B cell (primary cell): ENCODE results near the gene RFC2. TPM values are rescaled to one million over a fixed set of nuclear protein-coding genes. Genes with fewer than 3 reads are reported as not detected.

Experiments used
- ATAC-seq: fragments of 200-7000 bp; cut with Tn5 transposase; one replicate; pipeline ENCODE4 v1.10.0; 2021; ENCODE audit warnings: low read depth, mild to moderate bottlenecking, moderate number of reproducible peaks, moderate library complexity
- CTCF ChIA-PET: fragments of 350-600 bp; sonication (Branson Sonifier 250); formaldehyde crosslinking; loops from one replicate; lab custom pipeline; 2021; ENCODE audit warnings: antibody characterized with exemption, inconsistent platforms; lab: Charles Lee
- POLR2A ChIA-PET: fragments of 350-600 bp; sonication (Branson Sonifier 250); formaldehyde crosslinking; loops from one replicate; lab custom pipeline; 2021; ENCODE audit warnings: antibody characterized with exemption; lab: Charles Lee
- DNase-seq: peaks from one replicate; pipeline ENCODE4 v3.0.0; 2013
- H2AFZ ChIP-seq: 2 replicates; pipeline ENCODE4 v1.6.1; 2012; ENCODE audit warnings: mild to moderate bottlenecking, low read depth, low read length; ENCODE audit not compliant: insufficient read depth, poor library complexity, severe bottlenecking
- H3K27ac ChIP-seq, 2 donors: 1 replicate in 1 of 2; 2 replicates in 1 of 2; pipeline ENCODE4 v1.5.1; 2012 to 2013; ENCODE audit warnings: low read length in 2 of 2, mild to moderate bottlenecking in 2 of 2, moderate library complexity in 1 of 2
- H3K27me3 ChIP-seq, 4 experiments: fragments of 200-600 bp in 1 of 4; sonication (generic) in 1 of 4; replicated peaks in 1 of 4; 1 replicate in 2 of 4; 2 replicates in 2 of 4; pipeline versions ENCODE4 v1.6.1 to v1.7.0; 2013 to 2016; ENCODE audit warnings: low read length in 3 of 4, mild to moderate bottlenecking in 2 of 4, mixed read lengths in 1 of 4, moderate library complexity in 1 of 4; ENCODE audit not compliant: insufficient read depth in 4 of 4, control insufficient read depth in 3 of 4; ENCODE audit errors: control extremely low read depth in 1 of 4
- H3K36me3 ChIP-seq, 2 experiments: replicated peaks in 1 of 2; 1 replicate in 1 of 2; 2 replicates in 1 of 2; pipeline versions ENCODE4 v1.6.1 to v1.7.1; 2013; ENCODE audit warnings: low read length in 1 of 2; ENCODE audit not compliant: insufficient read depth in 2 of 2, control insufficient read depth in 1 of 2; ENCODE audit errors: control extremely low read depth in 1 of 2, extremely low read depth in 1 of 2
- H3K4me1 ChIP-seq, 2 donors: fragments of 200-600 bp in 1 of 2; sonication (generic) in 1 of 2; 1 replicate in 1 of 2; 2 replicates in 1 of 2; pipeline versions ENCODE4 v1.5.1 to v1.6.1; 2013 to 2017; ENCODE audit warnings: low read length in 2 of 2; ENCODE audit not compliant: control insufficient read depth in 2 of 2, insufficient read depth in 2 of 2
- H3K4me2 ChIP-seq: replicated peaks from 2 replicates; pipeline ENCODE3; 2012; ENCODE audit warnings: mild to moderate bottlenecking, low read depth, low read length; ENCODE audit not compliant: poor library complexity, severe bottlenecking
- H3K4me3 ChIP-seq, 5 experiments: fragments of 200-600 bp in 1 of 5; sonication (generic) in 1 of 5; 1 replicate in 3 of 5; 2 replicates in 2 of 5; pipeline versions ENCODE4 v1.5.1 to v1.7.0; 2011 to 2016; ENCODE audit warnings: low read length in 4 of 5, mild to moderate bottlenecking in 4 of 5, low read depth in 2 of 5, control low read depth in 1 of 5, moderate library complexity in 1 of 5; ENCODE audit not compliant: insufficient read depth in 1 of 5; ENCODE audit errors: control extremely low read depth in 1 of 5, extremely low read depth in 1 of 5
- H3K79me2 ChIP-seq: fragments of 200-600 bp; sonication (generic); one replicate; pipeline ENCODE4 v1.6.0; 2016; ENCODE audit warnings: low read length; ENCODE audit not compliant: control insufficient read depth, insufficient read depth
- H3K9ac ChIP-seq: fragments of 200-600 bp; sonication (generic); 2 replicates; pipeline ENCODE4 v1.6.1; 2017; ENCODE audit warnings: mild to moderate bottlenecking, low read length, moderate library complexity
- H3K9me3 ChIP-seq, 3 donors: one replicate each; pipeline versions ENCODE4 v1.6.1 to v1.7.1; 2013; ENCODE audit warnings: low read length in 2 of 3; ENCODE audit not compliant: control insufficient read depth in 2 of 3, insufficient read depth in 1 of 3; ENCODE audit errors: control extremely low read depth in 1 of 3
- H4K20me1 ChIP-seq: 2 replicates; pipeline ENCODE4 v1.6.0; 2012; ENCODE audit warnings: mild to moderate bottlenecking, low read length; ENCODE audit not compliant: insufficient read depth, control insufficient read depth, poor library complexity, severe bottlenecking
- H3K27ac Mint-ChIP-seq: one replicate; pipeline ENCODE4 v1.8.0; 2021; ENCODE audit warnings: mixed read lengths
- H3K27me3 Mint-ChIP-seq: one replicate; pipeline ENCODE4 v1.8.0; 2021; ENCODE audit warnings: mixed read lengths
- H3K4me1 Mint-ChIP-seq: one replicate; pipeline ENCODE4 v1.8.0; 2021; ENCODE audit warnings: mixed read lengths
- H3K4me3 Mint-ChIP-seq: one replicate; pipeline ENCODE4 v1.8.0; 2021; ENCODE audit warnings: mixed read lengths
- H3K9me3 Mint-ChIP-seq: one replicate; pipeline ENCODE4 v1.8.0; 2022; ENCODE audit warnings: mixed read lengths; ENCODE audit not compliant: insufficient read depth
- EZH2 ChIP-seq: IDR thresholded peaks from 2 replicates; pipeline ENCODE4 v1.6.1; 2012; ENCODE audit warnings: borderline replicate concordance, low read depth, mild to moderate bottlenecking, moderate library complexity, low read length; ENCODE audit not compliant: insufficient read depth, poor library complexity, severe bottlenecking
- WGBS: methylation state at CpG from one replicate; pipeline ENCODE4 v1.1.5; 2013; ENCODE audit warnings: missing lambda C conversion rate; ENCODE audit not compliant: insufficient coverage; 5-methylcytosine and 5-hydroxymethylcytosine counted together
- intact Hi-C: fragments of 100-400 bp; cut with micrococcal nuclease; formaldehyde crosslinking; loops from one replicate; pipeline ENCODE4 v1.10.0; 2022
- polyA plus RNA-seq: library from polyadenylated mRNA; depleted of rRNA; stranded (reverse); fragments of >200 nt; gene quantifications from 2 replicates; pipeline ENCODE4 v1.2.3, GENCODE V29; 2012
- total RNA-seq, 2 donors: library from RNA; stranded (reverse); fragments of 120-200 nt in 1 of 2; gene quantifications; 1 replicate in 1 of 2; 2 replicates in 1 of 2; pipeline versions ENCODE4 v1.2.3 to v1.2.4, GENCODE V29; 2013 to 2022
- TF ChIP-seq, protein P1 (sequence below): fragments of 200-600 bp; IDR thresholded peaks from one replicate; pipeline ENCODE4 v1.8.0; 2022; ENCODE audit warnings: antibody characterized with exemption, mild to moderate bottlenecking

The RFC2 gene
- total and polyA plus RNA-seq, 2 donors (not counting 1 experiment from before 2014, with no cell fraction given) = 20.2 to 36.4 TPM

DNA sequence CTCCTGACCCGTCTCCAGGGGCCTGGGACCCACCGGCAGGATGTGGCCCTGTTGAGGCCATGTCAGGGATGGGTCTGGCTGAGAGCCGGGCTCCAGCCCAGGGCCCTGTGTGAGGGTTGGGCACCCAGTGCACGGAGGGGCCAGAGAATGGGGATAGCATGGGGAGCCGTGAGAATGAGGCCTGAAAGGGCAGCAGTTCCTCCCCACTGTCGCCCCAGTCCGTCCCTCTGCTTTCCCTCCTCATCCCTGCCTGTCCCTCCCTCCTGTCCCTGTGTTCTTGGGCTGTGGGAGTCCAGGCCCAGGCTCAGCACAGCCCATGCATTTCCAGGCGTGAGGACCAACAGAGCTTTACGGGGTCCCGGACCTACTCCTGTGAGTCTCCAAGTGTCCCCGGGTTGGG lies 34.8 kb downstream of the RFC2 start:
- H3K9ac ChIP-seq = no peak overlapping the region
- no peaks in the 10 kb centered on the region for H3K27me3 ChIP-seq
- H3K36me3 ChIP-seq = peaks cover 1 to 63% of the 10 kb centered on the region in 2 experiments
- no peaks in the 10 kb centered on the region for H3K27me3 Mint-ChIP-seq
- ATAC-seq = no peak
- H3K9me3 ChIP-seq = peaks cover 0 to 10% (median 0%) of the 10 kb centered on the region in 3 donors
- no peaks in the 10 kb centered on the region for H3K9me3 Mint-ChIP-seq
- peak overlapping the region; percentile 32 for H3K27ac Mint-ChIP-seq
- H3K4me1 ChIP-seq = peaks cover 38 to 69% of the 10 kb centered on the region in 2 donors
- intact Hi-C loops = no loop called here
- POLR2A ChIA-PET = interaction anchor here (1.4 kb wide), 1 partner anchor 12 kb away, joined by 3 read pairs; no protein-coding TSS in a partner anchor
- CTCF ChIA-PET = no interaction called here
- WGBS = 86% methylated on average over 9 of the region's 11 CpGs
- H3K4me2 ChIP-seq = peak overlapping the region; percentile 28
- H3K4me1 Mint-ChIP-seq = peaks cover 58% of the 10 kb centered on the region
- peak overlapping the region; percentile 16 to 65 for H3K27ac ChIP-seq
- H3K4me3 Mint-ChIP-seq = no peak overlapping the region
- DNase-seq = no peak
- no peak for TF ChIP-seq EZH2
- TF ChIP-seq, protein P1, sequence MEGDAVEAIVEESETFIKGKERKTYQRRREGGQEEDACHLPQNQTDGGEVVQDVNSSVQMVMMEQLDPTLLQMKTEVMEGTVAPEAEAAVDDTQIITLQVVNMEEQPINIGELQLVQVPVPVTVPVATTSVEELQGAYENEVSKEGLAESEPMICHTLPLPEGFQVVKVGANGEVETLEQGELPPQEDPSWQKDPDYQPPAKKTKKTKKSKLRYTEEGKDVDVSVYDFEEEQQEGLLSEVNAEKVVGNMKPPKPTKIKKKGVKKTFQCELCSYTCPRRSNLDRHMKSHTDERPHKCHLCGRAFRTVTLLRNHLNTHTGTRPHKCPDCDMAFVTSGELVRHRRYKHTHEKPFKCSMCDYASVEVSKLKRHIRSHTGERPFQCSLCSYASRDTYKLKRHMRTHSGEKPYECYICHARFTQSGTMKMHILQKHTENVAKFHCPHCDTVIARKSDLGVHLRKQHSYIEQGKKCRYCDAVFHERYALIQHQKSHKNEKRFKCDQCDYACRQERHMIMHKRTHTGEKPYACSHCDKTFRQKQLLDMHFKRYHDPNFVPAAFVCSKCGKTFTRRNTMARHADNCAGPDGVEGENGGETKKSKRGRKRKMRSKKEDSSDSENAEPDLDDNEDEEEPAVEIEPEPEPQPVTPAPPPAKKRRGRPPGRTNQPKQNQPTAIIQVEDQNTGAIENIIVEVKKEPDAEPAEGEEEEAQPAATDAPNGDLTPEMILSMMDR = no peak
- H4K20me1 ChIP-seq = peaks cover 35% of the 10 kb centered on the region
- H3K4me3 ChIP-seq = no peak overlapping the region
- H3K79me2 ChIP-seq = peaks cover 27% of the 10 kb centered on the region
- no peak overlapping the region for H2AFZ ChIP-seq

DNA sequence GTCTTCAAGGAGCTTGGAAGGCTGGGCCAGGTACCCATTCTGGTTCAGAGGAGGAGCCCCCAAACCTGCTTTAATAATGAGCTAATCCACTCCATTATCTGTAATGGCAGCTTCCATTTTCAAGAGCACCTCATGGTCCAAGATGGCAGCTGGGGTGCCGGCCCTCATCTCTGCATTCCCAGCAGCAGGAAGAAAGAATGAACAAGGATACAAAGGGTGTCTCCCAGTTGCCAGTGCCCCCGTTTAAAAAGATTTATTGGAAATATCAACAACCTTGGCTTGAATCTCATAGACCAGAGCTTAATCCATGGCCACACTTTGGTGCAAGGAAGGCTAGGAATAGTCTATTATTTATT lies 35.9 kb downstream of the RFC2 start:
- Histone ChIP-seq H4K20me1 (peaks cover 38% of the 10 kb centered on the region), H3K4me1 (peaks cover 43 to 68% of the 10 kb centered on the region in 2 donors), H2AFZ (no peak overlapping the region), H3K79me2 (peaks cover 31% of the 10 kb centered on the region), H3K36me3 (peaks cover 1 to 57% of the 10 kb centered on the region in 2 experiments), H3K9ac (no peak overlapping the region), H3K4me3 (peak overlapping the region in 1 of 5 experiments; percentile 38), H3K27me3 (no peaks in the 10 kb centered on the region), H3K9me3 (peaks cover 0 to 10% (median 0%) of the 10 kb centered on the region in 3 donors), H3K27ac (peak overlapping the region; percentile 49 to 70), H3K4me2 (peak overlapping the region; percentile 69)
- DNase-seq (no peak), ATAC-seq (no peak)
- Mint-ChIP-seq H3K27me3 (no peaks in the 10 kb centered on the region), H3K9me3 (no peaks in the 10 kb centered on the region), H3K27ac (peak overlapping the region; percentile 92), H3K4me3 (peak overlapping the region; percentile 81), H3K4me1 (peaks cover 55% of the 10 kb centered on the region)
- ChIA-PET POLR2A (interaction anchor here (0.6 to 3.0 kb wide), 2 partner anchors 9 to 11 kb away, joined by 3 to 19 read pairs; no protein-coding TSS in a partner anchor), CTCF (interaction anchor here (1.0 to 4.4 kb wide), 3 partner anchors 11 to 36 kb away, joined by 3 to 39 read pairs (median 4); partner anchors contain the start of gene RFC2)
- intact Hi-C loops = no loop called here
- TF ChIP-seq, protein P1 = no peak
- no peak for TF ChIP-seq EZH2
- 83% methylated on average over 1 of the region's 2 CpGs for WGBS
